Stimulated activated CD4-positive, alpha-beta T cell treated with anti-CD3 and anti-CD28 coated beads, Interleukin-12 subunit alpha, Interleukin-12 subunit beta, amount 100 ng/mL, for 24 hours (primary cell): Measurements from ENCODE around the gene GRK3.
"Not testable (repeated sequence)": the region's sequence is repeated elsewhere in the genome, so short reads cannot be mapped to it uniquely, and the experiment has no call there.

ENCODE experiments used
- DNase-seq, 2 experiments: peaks; one replicate each; pipeline ENCODE4 v3.0.0-alpha.2; 2020; ENCODE audit warnings: low read depth in 2 of 2

Gene GRK3

GRCh38 chr22:25572708-25573171, 8.3 kb downstream of the GRK3 start:
- no peak for DNase-seq

- DNase-seq: no peak
These were observed 9.4 kb downstream of the GRK3 start for GRCh38 chr22:25573841-25574240.

DNA sequence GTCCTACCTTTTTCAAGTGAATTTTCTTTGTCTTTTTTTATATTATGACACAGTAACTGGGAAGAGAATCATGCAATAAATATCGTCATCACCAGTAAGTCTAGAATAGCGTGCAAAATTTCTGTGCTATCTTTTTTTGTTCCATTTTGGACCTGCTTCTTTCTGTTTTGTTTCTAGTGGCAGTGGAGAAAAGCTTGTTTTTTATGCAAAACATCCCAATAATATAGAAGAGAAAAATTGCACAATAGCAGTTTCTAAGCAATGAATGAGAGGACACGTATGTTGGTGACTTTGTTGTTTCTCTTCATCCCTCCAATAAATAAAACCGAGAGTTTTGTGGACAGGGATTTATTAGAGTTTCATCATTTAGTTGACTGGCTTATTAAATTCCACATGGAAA, 10.3 kb downstream of the GRK3 start:
- DNase-seq: no peak

DNA sequence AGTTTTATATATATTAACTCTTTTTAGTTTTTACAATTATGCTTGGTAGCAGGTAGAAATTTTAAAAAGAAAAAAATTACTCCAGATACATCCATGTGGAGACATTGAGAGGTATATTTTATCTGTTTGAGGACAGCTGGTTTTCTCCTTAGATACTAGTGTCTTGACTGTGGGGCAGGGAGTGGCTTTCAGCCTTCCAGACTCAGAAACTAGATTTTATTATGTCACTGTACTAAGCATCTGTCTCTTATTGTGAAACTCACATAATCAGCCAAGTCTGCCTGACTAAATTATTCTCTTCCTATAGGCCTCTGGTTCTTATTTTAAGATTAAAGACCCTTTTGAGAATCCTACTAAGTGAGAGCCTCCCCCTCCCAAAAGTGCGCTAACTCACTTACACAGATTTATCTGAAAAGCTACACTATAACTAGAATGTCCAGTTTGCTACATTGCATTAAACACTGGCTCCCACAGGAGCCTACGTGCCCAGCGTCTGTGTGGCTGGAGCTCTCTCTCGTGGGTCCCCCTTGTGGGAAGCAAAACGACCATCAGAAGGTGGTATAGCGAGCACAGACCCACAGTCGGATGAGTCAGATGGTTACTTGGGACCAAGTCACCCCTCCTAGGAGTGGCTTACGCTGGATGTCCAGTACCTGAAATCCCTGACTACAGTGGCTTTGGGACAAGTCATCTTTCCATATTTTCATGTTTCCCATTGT, 11.4 kb downstream of the GRK3 start:
- not testable (repeated sequence) for DNase-seq

GRCh38 chr22:25581452-25581851, 17.0 kb downstream of the GRK3 start:
- not testable (repeated sequence) for DNase-seq

- DNase-seq: no peak
These were observed 18.5 kb downstream of the GRK3 start for GRCh38 chr22:25582946-25583345.

- DNase-seq: not testable (repeated sequence)
These were observed 20.5 kb downstream of the GRK3 start for GRCh38 chr22:25584993-25585392.

- DNase-seq: not testable (repeated sequence)
These were observed 25.2 kb downstream of the GRK3 start for GRCh38 chr22:25589664-25590063.

DNA sequence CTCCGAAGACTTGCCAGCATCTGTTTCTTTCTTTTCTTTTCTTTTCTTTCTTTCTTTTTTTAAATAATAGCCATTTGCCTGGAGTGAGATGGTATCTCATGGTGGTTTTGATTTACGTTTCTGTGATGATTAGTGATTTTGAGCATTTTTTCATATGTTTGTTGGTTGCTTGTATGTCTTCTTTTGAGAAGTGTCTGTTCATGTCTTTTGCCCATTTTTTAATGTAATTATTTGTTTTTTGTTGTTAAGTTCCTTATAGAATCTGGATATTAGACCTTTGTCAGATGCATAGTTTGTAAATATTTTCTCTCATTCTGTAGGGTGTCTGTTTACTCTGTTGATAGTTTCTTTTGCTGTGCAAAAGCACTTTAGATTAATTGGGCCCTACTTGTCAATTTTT, 28.8 kb downstream of the GRK3 start:
- not testable (repeated sequence) for DNase-seq

DNA sequence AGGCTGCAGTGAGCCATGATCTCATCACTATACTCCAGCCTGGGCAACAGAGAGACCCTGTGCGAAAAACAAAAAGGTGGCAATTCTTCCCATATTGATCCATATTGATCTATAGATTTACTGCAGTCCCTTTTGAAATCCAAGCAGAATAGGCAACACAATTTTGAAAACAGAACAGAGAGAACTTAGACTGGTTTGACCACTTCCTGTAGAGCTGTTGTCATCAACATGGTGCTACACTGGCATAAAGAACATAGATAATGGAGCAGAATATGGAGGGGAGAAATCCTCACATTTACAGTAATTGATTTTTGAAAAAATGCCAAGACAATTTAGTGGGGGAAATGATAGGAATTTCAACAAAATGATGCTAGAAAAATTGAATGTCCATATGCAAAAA, 34.1 kb downstream of the GRK3 start:
- no peak for DNase-seq

DNA sequence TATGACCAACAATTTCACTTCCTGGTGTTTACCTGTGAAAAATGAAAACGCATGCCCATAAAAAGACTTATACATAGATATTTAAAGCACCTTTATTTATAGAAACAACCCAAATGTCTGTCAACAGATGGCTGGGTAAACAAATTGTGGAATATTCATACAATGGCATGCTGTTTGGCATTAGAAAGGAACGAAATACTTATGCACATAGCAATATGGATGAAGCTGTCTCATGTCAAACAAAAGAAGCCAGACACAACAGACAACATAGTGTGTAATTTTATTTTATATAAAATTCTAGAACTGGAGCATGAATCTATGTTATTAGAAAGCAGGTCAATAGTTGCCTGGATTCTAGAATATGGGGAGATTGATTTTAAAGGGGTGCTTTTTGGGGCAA, 38.0 kb downstream of the GRK3 start:
- no peak for DNase-seq

DNA sequence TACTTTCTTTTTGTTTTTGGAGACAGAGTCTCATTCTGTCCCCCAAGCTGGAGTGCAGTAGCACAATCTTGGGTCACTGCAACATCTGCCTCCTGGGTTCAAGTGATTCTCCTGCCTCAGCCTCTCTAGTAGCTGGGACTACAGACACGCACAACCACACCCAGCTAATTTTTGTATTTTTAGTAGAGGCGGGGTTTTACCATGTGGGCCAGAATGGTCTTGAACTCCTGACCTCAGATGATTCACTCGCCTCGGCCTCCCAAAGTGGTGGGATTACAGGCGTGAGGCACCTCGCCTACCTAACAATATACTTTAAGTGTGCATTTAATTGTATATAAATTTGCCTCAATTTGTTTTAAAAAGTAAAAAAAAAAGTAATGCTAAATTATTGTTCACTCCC, 38.4 kb downstream of the GRK3 start:
- DNase-seq: no peak

GRCh38 chr22:25605146-25605545, 40.7 kb downstream of the GRK3 start:
- DNase-seq: not testable (repeated sequence)

DNA sequence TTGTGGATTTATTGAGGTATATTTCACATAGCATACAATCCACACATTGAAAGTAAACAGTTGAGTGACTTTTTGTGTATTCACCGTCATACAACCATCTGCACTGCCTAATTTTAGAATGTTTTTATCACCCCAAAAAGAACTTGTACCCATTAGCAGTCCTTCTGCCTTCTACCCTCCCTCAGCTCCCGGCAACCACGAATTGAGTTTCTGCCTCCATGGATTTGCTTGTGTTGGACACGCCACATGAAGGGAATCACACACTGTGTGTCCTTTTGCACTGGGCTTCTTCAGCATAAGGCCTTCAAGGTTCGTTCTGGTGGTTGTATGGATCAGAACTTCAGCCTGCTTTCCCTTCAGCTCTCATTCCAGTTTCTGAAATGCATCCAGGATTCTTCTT, 41.1 kb downstream of the GRK3 start:
- DNase-seq: not testable (repeated sequence)

GRCh38 chr22:25611284-25611683, 46.8 kb downstream of the GRK3 start:
- DNase-seq: not testable (repeated sequence)

GRCh38 chr22:25613131-25613530, 48.7 kb downstream of the GRK3 start:
- DNase-seq: not testable (repeated sequence)

DNA sequence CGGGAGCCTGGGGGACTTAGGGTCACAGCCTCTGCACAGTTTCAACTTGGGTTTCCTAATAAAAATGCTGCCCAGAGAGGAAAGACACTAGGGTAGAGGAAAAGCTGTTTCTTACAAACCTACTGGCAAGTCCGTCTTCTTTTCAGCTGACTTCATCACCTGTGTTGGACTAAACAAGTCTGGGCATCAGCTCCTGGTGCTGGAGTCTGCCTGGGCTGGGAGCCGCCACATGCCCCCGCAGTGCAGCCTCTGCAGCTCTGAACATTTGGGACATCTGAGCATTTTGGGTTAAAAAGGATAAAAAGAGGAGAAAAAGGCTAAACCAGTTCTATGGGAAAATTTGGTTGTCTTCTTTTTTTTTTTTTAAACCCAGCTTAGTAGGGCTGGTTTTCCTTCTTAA, 49.1 kb downstream of the GRK3 start:
- not testable (repeated sequence) for DNase-seq

GRCh38 chr22:25614791-25615190, 50.3 kb downstream of the GRK3 start:
- DNase-seq: not testable (repeated sequence)

DNA sequence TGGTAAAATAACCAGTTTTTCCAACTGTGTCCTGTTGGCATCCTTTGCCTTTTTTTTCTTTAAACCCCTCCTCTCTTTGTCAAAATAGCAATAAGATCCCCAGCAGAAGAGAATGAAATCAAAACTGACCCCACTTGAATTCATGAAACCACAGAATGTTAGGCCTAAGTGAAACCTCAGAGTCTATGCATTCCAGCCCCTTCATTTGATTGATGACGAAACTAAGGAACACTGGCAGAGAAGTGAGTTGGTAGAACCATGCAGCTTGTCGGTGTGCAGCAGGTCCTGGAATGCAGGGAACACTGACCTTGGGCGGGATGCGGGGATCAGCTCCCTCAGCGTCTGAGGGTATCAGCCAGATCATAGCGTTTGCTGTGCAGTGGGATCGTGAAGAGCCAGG, 57.5 kb downstream of the GRK3 start:
- no peak for DNase-seq

GRCh38 chr22:25623310-25623734, 58.8 kb downstream of the GRK3 start:
- DNase-seq: no peak

DNA sequence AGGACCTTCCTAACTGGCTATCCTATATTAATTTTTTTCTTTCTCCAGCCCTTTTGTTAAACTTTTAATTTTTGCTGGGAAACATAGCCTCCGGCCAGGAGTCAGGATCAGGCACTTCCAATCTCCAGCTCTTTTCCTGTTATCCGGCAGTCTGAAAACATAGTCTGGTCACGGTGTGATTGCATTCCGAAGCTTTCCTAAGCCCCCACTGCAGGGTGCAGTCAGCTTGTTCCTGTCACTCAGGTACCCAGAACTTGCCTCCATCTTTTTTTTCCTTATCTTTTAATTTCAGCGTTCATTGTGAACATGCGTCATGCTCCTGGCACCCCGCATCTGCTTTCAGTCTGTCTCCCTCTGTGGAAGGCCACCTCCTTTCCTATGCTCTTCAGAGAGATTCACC, 59.4 kb downstream of the GRK3 start:
- DNase-seq: no peak

- no peak for DNase-seq
These were observed 60.0 kb downstream of the GRK3 start for GRCh38 chr22:25624476-25624875.

- DNase-seq: not testable (repeated sequence)
These were observed 61.5 kb downstream of the GRK3 start for GRCh38 chr22:25625747-25626623.
